Ovary (tissue), 3 donors: Measurements from ENCODE around the gene ZNF423.

Experiments used
- CTCF ChIP-seq, 3 donors: fragments of 450-650 bp in 2 of 3; fragments of 200-600 bp in 1 of 3; IDR thresholded peaks; one replicate each; pipeline versions ENCODE4 v1.5.1 to v1.8.0; 2016 to 2022; ENCODE audit warnings: antibody characterized with exemption in 3 of 3, mild to moderate bottlenecking in 1 of 3
- EP300 ChIP-seq: sonication (generic); formaldehyde crosslinking; IDR thresholded peaks from one replicate; pipeline ENCODE4 v1.6.1; 2017; ENCODE audit warnings: antibody characterized with exemption
- POLR2A ChIP-seq: fragments of 450-650 bp; IDR thresholded peaks from one replicate; pipeline ENCODE4 v1.6.1; 2017; ENCODE audit warnings: antibody characterized with exemption, mild to moderate bottlenecking, moderate library complexity
- donor health status: DM: no; HTN: no; CAD: no.

DNA sequence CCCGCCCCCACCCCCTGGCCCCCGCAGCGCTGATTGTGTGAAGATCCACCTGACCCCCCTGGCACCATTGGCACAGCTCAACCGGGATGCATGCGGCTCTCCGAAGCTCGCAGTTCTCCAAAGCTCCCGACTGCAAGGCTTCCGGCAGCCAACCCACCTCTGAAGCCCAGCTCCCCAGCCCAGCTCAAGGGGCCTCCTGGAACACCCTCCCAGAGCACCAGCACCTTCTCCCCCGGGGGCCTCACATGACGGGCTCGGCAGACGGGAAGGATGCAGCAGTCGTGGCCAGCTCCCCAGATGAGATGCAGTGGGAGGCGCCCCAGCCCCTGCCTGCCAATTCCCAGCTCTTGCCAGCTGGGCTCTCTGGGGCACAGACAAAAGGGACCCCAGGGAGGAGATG is 215.3 kb downstream of the ZNF423 start:
- TF ChIP-seq POLR2A = no peak
- no peak for TF ChIP-seq CTCF (IDR thresholded peaks at IDR 0.05)
- TF ChIP-seq EP300 = no peak
